Gastroesophageal sphincter (tissue), 4 donors: ENCODE results near the gene STK35. TPM values are rescaled to one million over a fixed set of nuclear protein-coding genes. Genes with fewer than 3 reads are reported as not detected.

ENCODE experiments used
- ATAC-seq: fragments of 150-250 bp; one replicate; pipeline ENCODE4 v1.9.1; 2016; ENCODE audit warnings: mild to moderate bottlenecking, moderate library complexity
- H3K27ac ChIP-seq, 4 donors: fragments of 200-600 bp; sonication (generic) in 3 of 4; 1 replicate in 3 of 4; 2 replicates in 1 of 4; pipeline ENCODE4 v1.5.1; 2016 to 2019
- H3K27me3 ChIP-seq: fragments of 200-600 bp; sonication (generic); one replicate; pipeline ENCODE4 v1.5.1; 2019
- H3K36me3 ChIP-seq, 2 donors: fragments of 200-600 bp; sonication (generic); one replicate each; pipeline ENCODE4 v1.5.1; 2019; ENCODE audit warnings: control low read depth in 1 of 2
- H3K4me1 ChIP-seq, 3 donors: fragments of 200-600 bp; sonication (generic); 1 replicate in 2 of 3; 2 replicates in 1 of 3; pipeline ENCODE4 v1.5.1; 2016 to 2019; ENCODE audit warnings: control low read depth in 2 of 3
- H3K4me3 ChIP-seq, 2 donors: fragments of 200-600 bp; sonication (generic); one replicate each; pipeline ENCODE4 v1.5.1; 2019; ENCODE audit warnings: mild to moderate bottlenecking in 1 of 2, moderate library complexity in 1 of 2
- H3K9me3 ChIP-seq, 3 donors: fragments of 200-600 bp; sonication (generic); one replicate each; pipeline ENCODE4 v1.5.1; 2017 to 2019; ENCODE audit warnings: control low read depth in 2 of 3
- CTCF ChIP-seq, 4 experiments: fragments of 200-600 bp in 2 of 4; fragments of 450-650 bp in 2 of 4; sonication (generic) in 1 of 4; IDR thresholded peaks; one replicate each; pipeline ENCODE4 v1.5.1; 2017 to 2019; ENCODE audit warnings: antibody characterized with exemption in 4 of 4, mild to moderate bottlenecking in 2 of 4, moderate library complexity in 2 of 4
- EP300 ChIP-seq: sonication (generic); formaldehyde crosslinking; IDR thresholded peaks from one replicate; pipeline ENCODE4 v1.6.1; 2017; ENCODE audit warnings: antibody characterized with exemption, mild to moderate bottlenecking
- POLR2A ChIP-seq, 2 donors: fragments of 450-650 bp; IDR thresholded peaks; one replicate each; pipeline ENCODE4 v1.6.1; 2017; ENCODE audit warnings: antibody characterized with exemption in 2 of 2, mild to moderate bottlenecking in 2 of 2, moderate library complexity in 1 of 2
- POLR2AphosphoS5 ChIP-seq: sonication (generic); formaldehyde crosslinking; IDR thresholded peaks from one replicate; pipeline ENCODE4 v1.6.1; 2017; ENCODE audit warnings: antibody characterized with exemption
- WGBS, 2 donors: methylation state at CpG; one replicate each; pipeline ENCODE4 v1.1.5; 2018; ENCODE audit warnings: low coverage in 1 of 2; 5-methylcytosine and 5-hydroxymethylcytosine counted together
- total RNA-seq, 4 donors: library from RNA; depleted of rRNA; stranded (reverse); fragments of >200 nt; gene quantifications; one replicate each; pipeline ENCODE4 v1.1.0, GENCODE V29; 2016

The STK35 gene
- total RNA-seq, 4 donors from 2014 or later, result 18.3 to 24.6 (median 20.4) TPM

GRCh38 chr20:2104236-2104635, 2.6 kb downstream of the STK35 start:
- Histone ChIP-seq H3K27me3 (no peaks in the 10 kb centered on the region), H3K36me3 (peaks cover 0 to 4% of the 10 kb centered on the region in 2 donors), H3K9me3 (no peaks in the 10 kb centered on the region), H3K4me3 (peak overlapping the region; percentile 62 to 86), H3K4me1 (peaks cover 10 to 67% (median 39%) of the 10 kb centered on the region in 3 donors), H3K27ac (peak overlapping the region in 2 of 4 donors; percentile 98 to 99)
- WGBS, 2 donors, result 22 to 24% methylated on average over 8 of the region's 8 CpGs
- ATAC-seq, result no peak
- no peak for TF ChIP-seq POLR2AphosphoS5
- TF ChIP-seq EP300, result no peak
- TF ChIP-seq POLR2A (IDR thresholded peaks at IDR 0.05), result no peak
- TF ChIP-seq CTCF (IDR thresholded peaks at IDR 0.05), result no peak

- TF ChIP-seq POLR2AphosphoS5, result no peak
- no peak for TF ChIP-seq EP300
- no peak for TF ChIP-seq POLR2A (IDR thresholded peaks at IDR 0.05)
- Histone ChIP-seq H3K4me3 (no peak overlapping the region), H3K4me1 (peaks cover 14 to 100% (median 50%) of the 10 kb centered on the region in 3 donors), H3K27ac (peak overlapping the region; percentile 16 to 69 (median 44)), H3K27me3 (no peaks in the 10 kb centered on the region), H3K9me3 (no peaks in the 10 kb centered on the region), H3K36me3 (peaks cover 0 to 4% of the 10 kb centered on the region in 2 donors)
- ATAC-seq, result no peak
- WGBS, 2 donors, result 95 to 100% methylated on average over 1 to 3 of the region's 3 CpGs
Measured at GRCh38 chr20:2108498-2108897, 6.9 kb downstream of the STK35 start.

GRCh38 chr20:2108987-2109386, 7.4 kb downstream of the STK35 start:
- WGBS, 2 donors, result 66 to 90% methylated on average over 2 to 4 of the region's 4 CpGs
- peak overlapping the region; percentile 68 to 80 (median 69) for H3K27ac ChIP-seq
- no peaks in the 10 kb centered on the region for H3K27me3 ChIP-seq
- H3K4me1 ChIP-seq, result peaks cover 14 to 100% (median 45%) of the 10 kb centered on the region in 3 donors
- H3K9me3 ChIP-seq, result no peaks in the 10 kb centered on the region
- no peak for TF ChIP-seq EP300
- peak; percentile 25 for TF ChIP-seq POLR2AphosphoS5
- TF ChIP-seq POLR2A (IDR thresholded peaks at IDR 0.05), result no peak
- H3K4me3 ChIP-seq, result no peak overlapping the region
- H3K36me3 ChIP-seq, result peaks cover 0 to 4% of the 10 kb centered on the region in 2 donors
- peak; percentile 77 for ATAC-seq

GRCh38 chr20:2109425-2110210, 8.0 kb downstream of the STK35 start:
- H3K9me3 ChIP-seq, result no peaks in the 10 kb centered on the region
- WGBS, 2 donors, result 22 to 32% methylated on average over 1 to 6 of the region's 6 CpGs
- H3K36me3 ChIP-seq, result peaks cover 0 to 4% of the 10 kb centered on the region in 2 donors
- TF ChIP-seq POLR2AphosphoS5, result no peak
- TF ChIP-seq POLR2A (IDR thresholded peaks at IDR 0.05), result no peak
- no peak for TF ChIP-seq CTCF (IDR thresholded peaks at IDR 0.05)
- TF ChIP-seq EP300, result no peak
- H3K4me3 ChIP-seq, result no peak overlapping the region
- peaks cover 14 to 100% (median 44%) of the 10 kb centered on the region in 3 donors for H3K4me1 ChIP-seq
- H3K27ac ChIP-seq, result peak overlapping the region; percentile 68 to 80 (median 69)
- H3K27me3 ChIP-seq, result no peaks in the 10 kb centered on the region
- peak; percentile 53 for ATAC-seq

- peaks cover 0 to 18% of the 10 kb centered on the region in 2 donors for H3K36me3 ChIP-seq
- no peak for ATAC-seq
- no peak overlapping the region for H3K4me3 ChIP-seq
- 84 to 92% methylated on average over 2 to 4 of the region's 4 CpGs for whole genome bisulfite sequencing, 2 donors
- H3K9me3 ChIP-seq, result no peaks in the 10 kb centered on the region
- TF ChIP-seq POLR2A (IDR thresholded peaks at IDR 0.05), result no peak
- no peak for TF ChIP-seq CTCF (IDR thresholded peaks at IDR 0.05)
- no peak for TF ChIP-seq POLR2AphosphoS5
- no peak for TF ChIP-seq EP300
- no peaks in the 10 kb centered on the region for H3K27me3 ChIP-seq
- H3K27ac ChIP-seq, result peak overlapping the region in 1 of 4 donors; percentile 13
- H3K4me1 ChIP-seq, result peaks cover 19 to 93% (median 48%) of the 10 kb centered on the region in 3 donors
Measured at GRCh38 chr20:2112910-2113309, 11.3 kb downstream of the STK35 start.
